ENCODE results near the gene PSG7.
A peak's percentile ranks its signal among the peaks of the same experiment; 100 is the strongest.
"Not testable (repeated sequence)": the region's sequence is repeated elsewhere in the genome, so short reads cannot be mapped to it uniquely, and the experiment has no call there.

PSG7 gene

GRCh38 chr19:42937107-42937506, at the start of gene PSG7:
Gene PSG7, minus strand, starts transcription at chr19:42937207. Its CDS starts 131 bp downstream, at chr19:42937076.
- not testable (repeated sequence) for DNase-seq

- no peak for DNase-seq
These were observed 48.6 kb upstream of the PSG7 start for GRCh38 chr19:42985588-42985987.

- not testable (repeated sequence) for DNase-seq
These were observed 45.1 kb upstream of the PSG7 start for GRCh38 chr19:42982111-42982510.

- not testable (repeated sequence) for DNase-seq
These were observed 34.4 kb upstream of the PSG7 start for GRCh38 chr19:42971451-42971850.

GRCh38 chr19:42965176-42965575, 28.2 kb upstream of the PSG7 start:
- no peak for DNase-seq

GRCh38 chr19:42961119-42961518, 24.1 kb upstream of the PSG7 start:
- DNase-seq = no peak

DNA sequence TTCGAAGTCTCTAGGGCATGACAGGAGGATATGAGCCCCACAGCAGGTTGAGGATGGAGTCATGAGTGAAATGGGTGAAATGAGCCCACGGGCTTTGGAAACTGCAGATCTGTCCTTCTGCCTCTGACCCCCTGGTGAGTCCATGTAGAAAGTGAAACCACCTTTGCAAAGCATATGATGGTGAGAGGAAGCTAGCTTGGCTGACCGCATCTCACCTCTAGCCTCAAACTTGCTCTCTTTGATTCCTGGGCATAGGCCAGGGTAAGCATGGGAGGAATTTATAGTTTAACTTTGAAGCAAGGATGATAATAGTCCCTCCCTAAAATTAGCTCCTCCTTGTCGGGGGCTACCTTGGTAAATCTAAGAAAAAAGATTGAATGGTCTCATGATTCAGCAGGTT, 15.1 kb upstream of the PSG7 start:
- not testable (repeated sequence) for DNase-seq

- not testable (repeated sequence) for DNase-seq
These were observed 14.5 kb upstream of the PSG7 start for GRCh38 chr19:42951476-42951875.

- no peak for DNase-seq
These were observed 5.3 kb upstream of the PSG7 start for GRCh38 chr19:42942187-42942789.

DNA sequence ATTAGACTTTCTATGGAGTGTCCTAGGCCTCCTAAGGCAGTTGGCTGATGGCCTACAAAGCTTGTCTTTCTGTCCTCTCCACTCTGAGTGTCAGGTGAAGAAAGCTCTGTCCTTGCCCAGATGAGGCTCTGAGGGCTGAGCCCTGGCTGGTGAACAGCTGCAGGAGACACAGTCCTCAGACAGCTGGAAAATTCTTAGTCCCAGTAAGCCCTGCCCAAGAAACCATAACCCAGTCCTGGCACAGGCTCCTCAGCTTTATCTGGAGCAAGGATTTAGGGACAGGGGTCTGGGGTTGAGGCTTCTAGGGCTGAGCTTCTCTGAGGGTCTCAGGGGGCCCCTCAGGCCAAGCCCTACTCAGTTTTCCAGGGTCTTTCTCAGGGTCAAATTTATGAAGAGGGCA, 2.3 kb downstream of the PSG7 start:
- not testable (repeated sequence) for DNase-seq

- not testable (repeated sequence) for DNase-seq
These were observed 2.8 kb downstream of the PSG7 start for GRCh38 chr19:42934183-42934582.

DNA sequence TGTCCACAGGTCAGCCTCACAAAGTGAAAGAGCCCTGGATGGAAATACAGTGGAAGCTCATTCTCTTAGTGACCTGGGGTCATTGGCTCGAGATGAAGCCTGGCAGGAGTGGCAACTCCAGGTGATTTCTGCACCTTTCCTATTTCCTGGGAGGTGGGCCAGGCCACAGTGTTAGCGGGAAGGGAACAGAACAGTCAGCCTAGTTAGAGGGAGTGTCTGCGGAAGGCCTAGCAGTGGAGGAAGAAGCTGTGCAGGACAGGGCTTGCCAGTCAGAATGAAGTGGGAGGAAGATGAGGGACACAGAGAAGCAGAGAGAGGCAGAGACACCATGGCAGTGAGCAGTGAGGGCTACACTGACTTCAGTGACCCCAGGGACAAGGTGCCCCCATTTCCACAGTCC, 3.6 kb downstream of the PSG7 start:
- DNase-seq = not testable (repeated sequence)

DNA sequence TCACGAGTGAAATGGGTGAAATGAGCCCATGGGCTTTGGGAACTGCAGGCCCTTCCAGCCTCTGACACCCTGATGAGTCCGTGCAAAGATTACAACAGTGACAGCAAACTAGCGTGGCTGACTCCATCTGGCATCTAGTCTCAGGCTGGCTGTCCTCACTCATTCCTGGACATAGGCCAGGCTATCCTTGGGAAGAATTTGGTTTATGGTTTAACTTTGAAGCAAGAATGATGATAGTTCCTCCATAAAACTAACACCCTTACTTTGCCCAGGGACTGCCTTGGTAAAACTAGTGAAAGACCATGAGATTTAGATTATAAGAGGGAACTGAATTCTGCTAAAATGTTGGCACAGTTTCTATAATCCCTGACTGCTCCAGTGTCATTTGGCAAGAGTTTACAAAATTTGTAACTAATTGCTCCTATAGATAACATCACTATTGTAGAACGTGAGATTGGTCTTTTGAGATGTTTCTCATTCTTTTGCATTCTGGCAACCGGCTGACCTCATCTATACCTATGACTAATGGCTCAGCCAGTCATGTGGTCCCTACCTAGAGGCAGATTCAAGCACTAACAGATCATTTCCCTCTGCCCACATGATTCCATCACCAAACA, 4.4 kb downstream of the PSG7 start:
- DNase-seq = not testable (repeated sequence)

DNA sequence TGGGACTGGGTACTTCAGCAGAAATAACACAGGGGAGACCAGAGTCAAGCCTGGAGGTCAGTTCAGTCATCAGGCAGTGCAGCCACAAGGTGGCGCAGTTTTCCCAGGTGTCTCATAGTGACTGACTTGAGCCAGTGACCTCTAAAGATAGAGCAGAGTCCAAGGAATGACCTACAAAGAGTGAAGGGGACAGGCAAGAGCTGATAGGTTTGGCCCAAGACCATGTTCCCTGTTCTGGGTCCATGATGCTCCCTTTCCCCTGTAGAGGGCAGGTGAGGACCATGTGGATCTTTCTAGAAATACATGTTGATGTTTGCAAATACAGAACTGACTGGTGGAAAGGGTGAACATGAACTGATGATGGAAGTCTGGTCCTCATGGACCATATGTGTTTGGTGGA, 6.8 kb downstream of the PSG7 start:
- peak; percentile 25 for DNase-seq

GRCh38 chr19:42928896-42929295, 8.1 kb downstream of the PSG7 start:
- no peak for DNase-seq

DNA sequence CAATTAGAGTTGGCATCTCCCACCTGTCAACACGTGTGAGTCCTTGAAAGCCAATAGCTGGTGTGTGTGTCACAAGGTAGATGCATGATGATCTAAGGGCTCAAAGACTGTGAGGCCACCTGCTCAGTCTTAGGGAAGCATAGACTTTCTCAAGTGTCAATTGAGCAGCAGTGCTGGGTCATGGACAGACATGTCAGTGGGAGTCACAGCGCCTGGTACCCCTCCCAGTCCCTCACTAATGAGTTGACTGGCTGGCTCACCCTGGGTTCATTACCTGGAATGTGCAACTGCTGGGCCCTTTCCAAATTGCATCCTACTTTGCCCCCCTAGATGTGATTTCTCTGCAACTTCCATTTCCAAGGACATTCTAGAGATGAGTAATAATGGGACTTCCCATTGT, 10.2 kb downstream of the PSG7 start:
- DNase-seq = no peak

DNA sequence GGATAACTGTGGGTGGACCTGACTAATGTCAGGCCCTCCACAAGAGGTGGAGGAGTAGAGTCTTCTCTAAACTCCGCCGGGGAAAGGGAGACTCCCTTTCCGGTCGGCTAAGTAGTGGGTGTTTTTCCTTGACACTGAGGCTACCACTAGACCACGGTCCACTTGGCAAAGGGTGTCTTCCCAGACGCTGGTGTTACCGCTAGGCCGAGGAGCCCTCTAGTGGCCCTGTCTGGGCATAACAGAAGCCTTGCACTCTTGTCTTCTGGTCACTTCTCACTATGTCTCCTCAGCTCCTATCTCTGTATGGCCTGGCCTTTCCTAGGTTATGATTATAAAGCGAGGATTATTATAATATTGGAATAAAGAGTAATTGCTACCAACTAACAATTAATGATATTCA, 13.9 kb downstream of the PSG7 start:
- DNase-seq = peak; percentile 40

GRCh38 chr19:42920971-42921370, 16.0 kb downstream of the PSG7 start:
- not testable (repeated sequence) for DNase-seq

- DNase-seq = no peak
These were observed 17.3 kb downstream of the PSG7 start for GRCh38 chr19:42919757-42920079.

DNA sequence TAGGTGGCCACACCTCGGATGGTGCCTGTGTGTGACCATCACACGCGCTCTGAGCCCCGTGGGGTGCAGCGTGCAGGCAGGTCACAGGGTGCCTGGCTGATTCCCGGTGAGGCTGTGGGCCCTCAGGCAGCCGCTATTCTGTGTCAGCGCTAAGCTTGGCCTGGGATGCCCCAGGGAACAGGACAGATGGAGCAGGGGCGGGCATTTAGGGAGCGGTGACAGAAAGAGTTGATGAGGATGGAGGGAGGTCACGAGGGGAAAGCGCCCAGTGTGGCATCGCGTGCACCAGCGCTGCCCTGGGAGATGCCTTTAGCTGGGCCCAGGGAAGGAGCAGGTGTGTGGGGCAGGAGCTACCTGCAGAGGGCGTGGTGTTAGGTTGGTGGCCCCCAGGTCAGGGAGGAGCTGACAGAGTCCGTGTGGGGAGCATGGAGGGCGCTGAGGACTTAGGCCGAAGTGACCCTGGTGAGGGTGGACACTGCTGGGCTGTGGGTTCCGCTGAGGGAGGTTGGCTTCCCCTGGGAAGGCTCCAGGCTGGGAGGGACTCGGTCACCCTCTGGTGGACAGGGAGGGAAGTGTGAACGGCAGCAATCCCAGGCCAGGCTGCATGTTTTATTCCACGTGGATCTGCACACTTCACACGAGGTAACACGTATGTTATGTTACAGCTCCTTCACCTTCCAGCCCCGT, 17.8 kb downstream of the PSG7 start:
- not testable (repeated sequence) for DNase-seq

- not testable (repeated sequence) for DNase-seq
These were observed 18.5 kb downstream of the PSG7 start for GRCh38 chr19:42918377-42919069.

DNA sequence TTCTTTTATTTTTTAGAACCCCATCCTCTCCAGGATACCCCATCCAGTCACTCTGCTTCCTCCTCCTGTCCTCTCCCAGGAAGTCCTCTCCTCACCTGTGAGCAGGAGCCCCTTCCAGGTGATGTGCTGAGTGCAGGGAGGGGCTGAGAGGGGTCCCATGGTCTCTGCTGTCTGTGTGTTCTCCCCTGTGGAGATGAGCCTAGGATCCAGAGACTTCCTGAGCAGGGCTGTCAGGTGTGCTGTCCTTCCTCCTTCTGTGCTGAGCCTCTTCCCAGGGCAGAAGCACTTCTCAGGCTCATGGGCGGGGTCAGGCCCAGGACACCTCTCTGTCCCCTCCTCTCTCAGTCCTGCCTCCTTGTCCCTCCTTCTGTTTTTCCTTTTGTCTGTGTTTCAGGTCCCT, 19.4 kb downstream of the PSG7 start, which contains the start of gene PSG6:
TSS of gene PSG6 (minus strand) at position 261 of the 400 bp plus-strand sequence. CDS start at position 159, 102 bp downstream.
- not testable (repeated sequence) for DNase-seq

GRCh38 chr19:42916931-42917330, 20.1 kb downstream of the PSG7 start:
- DNase-seq = not testable (repeated sequence)

DNA sequence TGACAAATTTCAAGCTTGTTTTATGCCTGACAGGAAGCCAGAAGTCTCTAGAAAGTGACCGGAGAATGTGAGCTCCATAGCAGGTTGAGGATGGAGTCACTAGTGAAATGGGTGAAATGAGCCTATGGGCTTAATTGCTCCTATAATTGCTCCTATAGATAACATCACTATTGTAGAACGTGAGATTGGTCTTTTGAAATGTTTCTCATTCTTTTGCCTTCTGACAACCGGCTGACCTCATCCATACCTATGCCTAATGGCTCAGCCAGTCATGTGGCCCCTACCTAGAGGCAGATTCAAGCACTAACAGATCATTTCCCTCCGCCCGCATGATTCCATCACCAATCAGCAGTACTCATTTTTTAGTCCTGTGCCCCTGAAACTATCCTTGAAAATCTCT, 23.5 kb downstream of the PSG7 start:
- DNase-seq = not testable (repeated sequence)
